ENCODE data around the gene OPCML. TPM values are rescaled to one million over a fixed set of nuclear protein-coding genes. Genes with fewer than 3 reads are reported as not detected.

The OPCML gene
- total RNA-seq, 1 experiment from 2014 or later = 0.13 TPM

- intact Hi-C loops (cut with micrococcal nuclease; ENCODE audit: unreplicated experiment) = no loop called here
- ChIA-PET POLR2A (ENCODE audit: low non-redundant PET) (no interaction called here), CTCF (interaction anchor here (0.6 kb wide), 1 partner anchor 714 kb away, joined by 4 read pairs; no protein-coding TSS in a partner anchor)
- H3K27ac ChIP-seq (ENCODE audit: low read depth, low read length, poor library complexity, severe bottlenecking) = no peak overlapping the region
- H3K4me3 ChIP-seq (ENCODE audit: low read depth, low read length, poor library complexity, severe bottlenecking) = no peak overlapping the region
- no TSS peak for BruUV-seq (replicated peaks)
- TF ChIP-seq EZH2 (IDR thresholded peaks at IDR 0.05; ENCODE audit: borderline replicate concordance, low read depth, low read length, poor library complexity, severe bottlenecking) (no peak), CTCF (conservative IDR thresholded peaks at IDR 0.05; ENCODE audit: low read depth, low read length) (no peak)
- H3K9me3 ChIP-seq (ENCODE audit: low read depth, low read length, poor library complexity, severe bottlenecking) = peaks cover 9% of the 10 kb centered on the region
- H3K27me3 ChIP-seq (replicated peaks; ENCODE audit: insufficient read depth, low read depth, low read length, poor library complexity) = peaks cover 7% of the 10 kb centered on the region
- H3K4me1 ChIP-seq (ENCODE audit: insufficient read depth, low read length, poor library complexity, severe bottlenecking) = no peaks in the 10 kb centered on the region
- DNase-seq (ENCODE audit: low spot score) = no peak
- no peaks in the 10 kb centered on the region for H3K36me3 ChIP-seq (ENCODE audit: insufficient read depth, low read length, poor library complexity, severe bottlenecking)
Observed at GRCh38 chr11:133107763-133108162, 424.5 kb downstream of the OPCML start.

DNA sequence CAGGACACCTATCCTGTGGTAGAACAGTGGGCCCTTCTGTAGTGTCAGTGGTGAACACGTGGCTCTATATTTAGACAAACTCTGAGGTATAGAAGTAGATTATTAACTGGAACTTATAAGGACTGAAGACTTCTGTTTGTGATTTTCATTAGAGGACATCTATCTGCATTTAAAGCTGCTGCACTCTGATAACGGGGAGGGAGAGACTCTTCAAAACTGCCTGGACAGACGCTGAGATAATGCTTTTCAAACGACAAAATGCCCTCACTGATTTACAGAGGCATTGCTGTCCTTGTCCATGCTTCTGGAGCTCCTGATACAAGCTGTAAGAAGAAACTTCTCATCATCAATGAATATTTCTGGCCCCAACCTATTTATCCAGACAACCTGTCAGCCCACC lies 425.2 kb downstream of the OPCML start:
- TF ChIP-seq EZH2 (IDR thresholded peaks at IDR 0.05; ENCODE audit: borderline replicate concordance, low read depth, low read length, poor library complexity, severe bottlenecking) (no peak), CTCF (conservative IDR thresholded peaks at IDR 0.05; ENCODE audit: low read depth, low read length) (no peak)
- H3K27ac ChIP-seq (ENCODE audit: low read depth, low read length, poor library complexity, severe bottlenecking) = no peak overlapping the region
- peaks cover 7% of the 10 kb centered on the region for H3K27me3 ChIP-seq (replicated peaks; ENCODE audit: insufficient read depth, low read depth, low read length, poor library complexity)
- no peak overlapping the region for H3K4me3 ChIP-seq (ENCODE audit: low read depth, low read length, poor library complexity, severe bottlenecking)
- H3K4me1 ChIP-seq (ENCODE audit: insufficient read depth, low read length, poor library complexity, severe bottlenecking) = no peaks in the 10 kb centered on the region
- intact Hi-C loops (cut with micrococcal nuclease; ENCODE audit: unreplicated experiment) = no loop called here
- no TSS peak for BruUV-seq (replicated peaks)
- H3K36me3 ChIP-seq (ENCODE audit: insufficient read depth, low read length, poor library complexity, severe bottlenecking) = no peaks in the 10 kb centered on the region
- CTCF ChIA-PET = interaction anchor here (0.6 kb wide), 1 partner anchor 715 kb away, joined by 4 read pairs; no protein-coding TSS in a partner anchor
- H3K9me3 ChIP-seq (ENCODE audit: low read depth, low read length, poor library complexity, severe bottlenecking) = peaks cover 4% of the 10 kb centered on the region
- POLR2A ChIA-PET (ENCODE audit: low non-redundant PET) = no interaction called here
- no peak for DNase-seq (ENCODE audit: low spot score)

- TF ChIP-seq CTCF (conservative IDR thresholded peaks at IDR 0.05; ENCODE audit: low read depth, low read length) = no peak
- TF ChIP-seq EZH2 (IDR thresholded peaks at IDR 0.05; ENCODE audit: borderline replicate concordance, low read depth, low read length, poor library complexity, severe bottlenecking) = no peak
- DNase-seq (ENCODE audit: low spot score) = no peak
- ChIA-PET POLR2A (ENCODE audit: low non-redundant PET) (no interaction called here), CTCF (no interaction called here)
- H3K27ac ChIP-seq (ENCODE audit: low read depth, low read length, poor library complexity, severe bottlenecking) = no peak overlapping the region
- intact Hi-C loops (cut with micrococcal nuclease; ENCODE audit: unreplicated experiment) = no loop called here
- no TSS peak for BruUV-seq (replicated peaks)
- H3K9me3 ChIP-seq (ENCODE audit: low read depth, low read length, poor library complexity, severe bottlenecking) = peaks cover 4% of the 10 kb centered on the region
- no peaks in the 10 kb centered on the region for H3K4me1 ChIP-seq (ENCODE audit: insufficient read depth, low read length, poor library complexity, severe bottlenecking)
- H3K36me3 ChIP-seq (ENCODE audit: insufficient read depth, low read length, poor library complexity, severe bottlenecking) = no peaks in the 10 kb centered on the region
- H3K4me3 ChIP-seq (ENCODE audit: low read depth, low read length, poor library complexity, severe bottlenecking) = no peak overlapping the region
- H3K27me3 ChIP-seq (replicated peaks; ENCODE audit: insufficient read depth, low read depth, low read length, poor library complexity) = peaks cover 7% of the 10 kb centered on the region
Observed at GRCh38 chr11:133106417-133106816, 425.9 kb downstream of the OPCML start.

Data from A673 (cell line).